M059J (cell line): ENCODE data around the gene TACR2. TPM values are rescaled to one million over a fixed set of nuclear protein-coding genes. Genes with fewer than 3 reads are reported as not detected.
"Not testable (repeated sequence)": the region's sequence is repeated elsewhere in the genome, so short reads cannot be mapped to it uniquely, and the experiment has no call there.

Source experiments
- DNase-seq: peaks from one replicate; pipeline ENCODE4 v3.0.0-alpha.2; 2012; ENCODE audit warnings: low read depth
- total RNA-seq: library from RNA; depleted of rRNA; stranded (reverse); fragments of >200 nt; shearing (Covaris generic); gene quantifications from 2 replicates; pipeline ENCODE4 v1.2.3, GENCODE V29; 2014

Gene TACR2
- total RNA-seq, 1 experiment from 2014 or later = 0.15 TPM

- DNase-seq = peak; percentile 85
Observed at GRCh38 chr10:69451209-69451783, 34.6 kb upstream of the TACR2 start, which contains the start of gene TSPAN15. Gene TSPAN15, plus strand, starts transcription at chr10:69451465. Its CDS starts 130 bp downstream, at chr10:69451595.

DNA sequence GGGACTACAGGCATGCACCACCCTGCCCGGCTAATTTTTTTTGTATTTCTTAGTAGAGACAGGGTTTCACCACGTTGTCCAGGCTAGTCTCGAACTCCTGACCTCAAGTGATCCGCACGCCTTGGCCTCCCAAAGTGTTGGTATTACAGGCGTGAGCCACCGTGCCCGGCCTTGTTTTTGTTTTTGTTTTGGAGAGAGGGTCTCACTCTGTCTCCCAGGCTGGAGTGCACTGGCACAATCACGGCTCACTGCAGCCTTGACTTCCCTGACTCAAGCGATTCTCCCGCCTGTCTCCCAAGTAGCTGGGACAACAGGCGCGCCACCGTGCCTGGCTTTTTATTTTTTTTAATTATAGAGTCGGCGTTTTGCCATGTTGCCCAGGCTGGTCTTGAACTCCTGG is 33.7 kb upstream of the TACR2 start:
- not testable (repeated sequence) for DNase-seq

DNA sequence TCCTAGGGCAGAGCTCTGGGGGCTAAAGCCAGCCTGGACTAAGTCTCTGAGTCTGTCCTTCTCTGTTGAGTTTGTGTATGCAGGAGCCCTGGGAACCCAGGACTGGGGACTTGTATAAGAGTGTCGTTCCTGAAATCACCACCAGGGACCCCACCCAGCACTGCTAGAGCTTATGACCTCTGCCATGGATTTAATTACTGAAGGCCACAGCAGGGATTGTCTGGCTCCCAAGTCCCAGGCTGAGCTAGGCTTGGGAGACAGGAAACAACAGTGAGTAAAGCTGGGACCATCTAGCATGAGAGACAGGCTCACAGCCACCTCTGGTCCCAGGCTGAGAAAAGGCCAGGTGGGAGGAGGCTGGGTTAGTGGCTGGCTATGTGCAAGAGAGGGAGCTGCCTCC is 33.1 kb upstream of the TACR2 start:
- peak; percentile 92 for DNase-seq

DNA sequence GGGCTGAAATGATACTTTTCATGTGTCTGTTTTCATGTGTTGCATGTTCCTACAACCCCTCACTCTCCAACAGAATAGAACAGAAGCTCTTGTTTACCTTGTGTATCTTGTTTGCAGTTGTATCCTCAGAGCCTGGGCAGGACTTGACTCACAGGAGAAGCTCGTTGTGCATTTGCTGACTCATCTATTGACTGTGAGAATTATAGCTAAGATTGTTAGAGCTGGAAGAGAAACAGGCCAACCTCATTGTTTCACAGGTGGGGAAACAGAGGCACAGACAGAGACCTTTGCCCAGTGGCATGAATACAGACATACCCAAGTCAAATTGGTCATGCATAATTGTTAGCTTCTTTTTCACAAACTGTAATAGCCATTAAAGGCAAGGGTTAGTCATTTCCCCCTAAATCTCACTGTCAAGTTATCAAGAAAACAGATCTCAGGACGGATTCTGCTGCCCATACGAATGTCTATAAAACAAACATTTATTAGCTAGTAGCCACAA is 30.0 kb upstream of the TACR2 start:
- peak; percentile 95 for DNase-seq

DNA sequence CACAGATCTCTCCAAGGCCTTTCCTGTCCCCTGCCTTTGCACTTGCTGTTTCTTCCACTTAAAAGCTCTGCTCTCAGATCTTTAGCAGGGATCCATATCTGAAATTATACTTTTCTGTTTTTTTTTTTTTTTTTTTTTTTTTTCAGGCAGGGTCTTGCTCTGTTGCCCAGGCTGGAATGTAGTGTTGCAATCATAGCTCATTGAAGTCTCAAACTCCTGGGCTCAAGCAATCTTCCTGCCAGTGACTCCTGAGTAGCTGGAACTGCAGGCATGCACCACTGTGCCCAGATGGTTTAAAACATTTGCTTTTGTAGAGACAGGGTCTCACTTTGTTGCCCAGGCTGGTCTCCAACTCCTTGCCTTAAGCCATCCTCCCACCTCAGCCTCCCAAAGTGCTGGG is 29.5 kb upstream of the TACR2 start:
- DNase-seq = no peak

- DNase-seq = peak; percentile 70
Observed at GRCh38 chr10:69445041-69445440, 28.3 kb upstream of the TACR2 start.

DNA sequence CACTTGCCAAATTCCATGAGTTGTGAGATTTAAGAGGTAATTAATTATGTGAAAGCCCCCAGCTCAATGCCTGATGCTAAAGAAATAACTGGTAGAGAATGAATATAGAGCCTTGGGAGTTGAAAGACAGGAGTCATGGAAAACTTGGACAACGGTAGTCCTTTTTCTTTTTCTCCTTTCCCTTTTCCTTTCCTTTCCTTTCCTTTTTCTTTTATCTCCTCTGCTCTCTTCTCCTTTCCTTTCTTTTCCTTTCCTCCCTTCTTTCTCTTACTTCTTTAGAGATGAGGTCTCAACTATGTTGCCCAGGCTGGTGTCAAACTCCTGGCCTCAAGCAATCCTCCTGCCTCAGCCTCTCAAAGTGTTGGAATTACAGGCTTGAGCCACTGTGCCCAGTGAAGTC is 26.6 kb upstream of the TACR2 start:
- DNase-seq = no peak

DNA sequence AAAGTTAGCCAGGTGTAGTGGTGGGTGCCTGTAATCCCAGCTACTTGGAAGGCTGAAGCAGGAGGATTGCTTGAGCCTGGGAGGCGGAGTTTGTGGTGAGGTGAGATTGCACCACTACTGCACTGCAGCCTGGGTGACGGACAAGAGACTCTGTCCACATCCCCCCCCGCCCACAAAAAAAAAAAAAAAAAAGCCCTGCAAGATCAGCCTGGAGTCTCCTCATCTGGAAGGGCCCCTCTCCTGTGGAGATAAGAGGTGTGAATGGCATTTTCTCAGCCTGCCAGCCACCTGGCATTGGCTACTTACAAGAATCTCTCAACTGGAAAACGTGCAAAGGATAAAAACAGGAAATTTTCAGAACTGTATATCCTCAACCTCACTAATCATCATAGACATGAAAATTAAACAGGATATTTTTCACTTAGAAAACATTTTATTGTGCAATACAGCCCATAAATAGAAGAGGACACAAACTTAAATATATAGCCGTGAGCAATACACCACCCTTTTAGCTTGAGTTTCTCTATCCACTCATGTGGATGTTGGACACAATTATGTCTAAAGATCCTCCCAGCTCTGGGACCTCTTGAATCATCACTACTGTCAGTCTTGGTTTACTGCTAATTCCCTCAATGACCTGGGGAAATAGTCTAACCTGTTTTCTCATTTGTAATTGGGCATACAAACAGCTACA is 23.2 kb upstream of the TACR2 start:
- DNase-seq = peak; percentile 87

DNA sequence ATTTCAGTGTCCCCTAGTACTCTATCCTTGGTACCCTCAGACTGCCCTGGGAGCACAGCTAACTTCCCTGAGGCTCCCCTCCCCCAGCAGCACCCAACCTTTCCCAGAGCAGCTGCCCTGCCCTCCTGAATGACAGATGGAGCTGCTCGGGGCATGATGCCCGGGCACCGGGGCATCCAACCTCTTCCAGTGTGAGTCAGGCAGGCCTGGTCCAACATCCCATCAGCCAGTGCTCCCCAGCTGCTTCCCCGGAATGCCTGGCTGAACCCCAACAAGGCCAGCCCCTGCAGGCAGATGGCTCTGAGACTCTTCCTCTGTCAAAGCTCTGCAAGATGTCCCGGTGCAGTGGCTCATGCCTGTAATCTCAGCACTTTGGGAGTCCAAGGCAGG is 22.6 kb upstream of the TACR2 start:
- DNase-seq = peak; percentile 92

- DNase-seq = peak; percentile 88
Observed at GRCh38 chr10:69438536-69439349, 22.0 kb upstream of the TACR2 start.

GRCh38 chr10:69437321-69438259 is 20.9 kb upstream of the TACR2 start:
- DNase-seq = no peak

- DNase-seq = no peak
Observed at GRCh38 chr10:69435966-69436520, 19.3 kb upstream of the TACR2 start.

GRCh38 chr10:69434926-69435325 is 18.2 kb upstream of the TACR2 start:
- DNase-seq = no peak

- DNase-seq = no peak
Observed at GRCh38 chr10:69434169-69434568, 17.5 kb upstream of the TACR2 start.

DNA sequence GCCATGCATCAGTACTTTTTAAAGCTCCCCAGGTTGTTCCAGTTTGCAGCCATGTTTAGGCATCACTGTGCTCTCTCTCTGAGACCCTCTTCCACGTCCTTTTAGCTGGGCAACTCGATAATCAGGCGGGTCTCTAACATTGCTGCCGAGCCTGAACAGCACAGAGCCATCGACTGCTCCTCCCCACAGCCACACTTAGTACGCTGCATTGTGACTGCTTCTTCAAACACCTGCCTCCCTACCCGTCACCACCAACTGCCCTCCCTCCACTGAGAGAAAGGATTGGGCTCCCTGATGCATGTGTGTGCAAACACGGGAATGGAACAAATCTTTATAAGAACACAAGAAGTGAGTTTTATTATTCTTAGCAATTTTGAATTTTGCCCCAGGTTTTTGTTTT is 11.4 kb upstream of the TACR2 start:
- no peak for DNase-seq

DNA sequence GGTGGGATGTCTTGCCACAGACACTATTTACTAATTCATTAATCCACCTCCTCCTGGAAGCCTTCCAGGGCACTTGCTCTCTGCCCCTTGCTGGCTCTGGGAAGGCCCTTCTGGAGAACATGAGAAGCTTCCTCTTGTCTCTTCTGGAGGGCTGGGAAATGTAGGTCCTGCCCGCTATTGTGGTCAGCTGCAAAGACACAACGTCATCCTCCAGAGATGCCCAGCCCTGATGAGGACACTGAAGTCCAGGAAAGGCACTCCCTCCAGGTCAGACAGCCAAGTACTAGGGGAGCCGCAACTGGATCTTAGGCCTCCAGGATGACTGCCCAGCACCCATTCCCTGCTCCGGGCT is 9.6 kb upstream of the TACR2 start:
- no peak for DNase-seq

DNA sequence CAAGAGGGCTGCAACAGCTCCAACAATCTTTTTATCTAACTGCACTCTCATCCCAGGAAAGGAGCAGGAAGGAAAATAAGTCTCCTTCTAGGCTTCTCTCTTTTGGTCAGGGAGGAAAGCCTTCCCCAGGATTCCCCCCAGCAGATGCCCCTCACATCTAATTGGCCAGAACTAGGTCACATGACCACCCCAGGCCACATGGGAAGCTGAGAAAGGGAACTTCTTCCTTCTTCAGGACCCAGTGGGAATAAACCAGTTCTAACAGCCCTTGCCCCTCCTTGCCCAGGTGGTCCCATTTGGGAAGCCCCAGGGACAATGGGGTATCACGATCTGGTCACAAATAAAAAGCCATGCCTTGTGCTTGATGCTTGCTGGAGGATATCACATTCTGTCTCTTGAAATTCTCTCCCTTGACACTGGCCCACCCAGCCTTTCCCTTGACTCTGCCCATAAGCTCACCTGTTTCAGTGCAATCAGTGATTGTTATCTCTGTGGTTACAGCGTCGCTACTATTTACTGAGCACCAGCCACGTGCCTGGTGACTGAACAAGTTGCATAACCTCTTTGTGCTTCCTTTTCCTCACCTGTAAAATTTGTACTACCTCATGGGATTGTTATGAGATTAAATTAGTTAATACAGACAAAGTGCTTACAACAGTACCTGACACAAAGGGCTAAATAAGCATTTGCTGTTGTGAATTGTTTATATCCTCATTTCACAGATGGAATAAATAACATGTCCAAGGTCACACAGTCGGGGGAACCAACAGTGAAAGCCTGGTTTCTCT is 9.0 kb upstream of the TACR2 start:
- DNase-seq = no peak

GRCh38 chr10:69425041-69425440 is 8.3 kb upstream of the TACR2 start:
- no peak for DNase-seq

GRCh38 chr10:69422676-69423075 is 6.0 kb upstream of the TACR2 start:
- no peak for DNase-seq

DNA sequence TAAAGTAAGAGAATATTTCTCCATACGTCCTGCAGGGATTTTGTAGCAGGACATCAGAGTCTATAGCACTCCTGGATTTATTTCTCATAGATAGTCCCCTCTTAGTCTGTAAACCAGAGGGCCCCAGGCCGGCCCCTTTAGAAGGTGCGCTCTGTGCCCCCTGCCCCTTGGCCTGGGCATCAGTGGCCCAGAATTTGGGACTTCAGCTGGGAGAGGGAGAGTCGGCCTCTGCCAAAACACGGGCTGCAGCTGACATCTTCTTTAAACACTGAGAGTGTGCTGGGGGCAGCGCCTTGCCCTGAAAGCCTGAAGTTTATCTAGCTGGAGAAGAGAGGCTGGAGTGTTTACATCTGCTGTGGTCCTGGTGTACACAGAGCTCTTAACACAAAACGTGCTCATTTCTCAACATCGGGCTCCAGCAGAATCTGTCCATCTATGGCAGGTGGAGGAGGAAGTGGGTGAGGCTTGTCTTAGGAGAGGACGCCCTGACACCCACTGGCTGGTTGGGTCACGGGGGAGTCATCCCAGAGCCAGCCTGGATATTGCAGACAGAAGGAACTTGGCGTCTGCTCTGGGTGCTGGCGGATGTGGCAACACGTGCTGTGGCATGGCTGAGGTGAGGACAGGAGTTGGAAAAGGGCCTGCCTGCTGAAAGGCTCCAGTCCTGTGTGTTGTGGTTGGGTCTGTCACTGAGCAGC is 5.0 kb upstream of the TACR2 start:
- no peak for DNase-seq
